ENCODE results near the gene ZNF335.

The ZNF335 gene

GRCh38 chr20:45981261-45981660 is 9.3 kb upstream of the ZNF335 start:
- DNase-seq (ENCODE audit: low read depth): no peak
- no peak for TF ChIP-seq CTCF (IDR thresholded peaks at IDR 0.05; ENCODE audit: low read depth, low read length, missing control alignments)
- no peak overlapping the region for H3K4me3 ChIP-seq (ENCODE audit: low read depth, low read length)

- TF ChIP-seq CTCF (IDR thresholded peaks at IDR 0.05; ENCODE audit: low read depth, low read length, missing control alignments): no peak
- DNase-seq (ENCODE audit: low read depth): no peak
- no peak overlapping the region for H3K4me3 ChIP-seq (ENCODE audit: low read depth, low read length)
Observed at GRCh38 chr20:45976086-45976485, 4.1 kb upstream of the ZNF335 start.

GRCh38 chr20:45975686-45976085 is 3.7 kb upstream of the ZNF335 start:
- no peak for TF ChIP-seq CTCF (IDR thresholded peaks at IDR 0.05; ENCODE audit: low read depth, low read length, missing control alignments)
- no peak for DNase-seq (ENCODE audit: low read depth)

GRCh38 chr20:45974896-45975565 is 3.0 kb upstream of the ZNF335 start:
- no peak for DNase-seq (ENCODE audit: low read depth)
- H3K4me3 ChIP-seq (ENCODE audit: low read depth, low read length): no peak overlapping the region
- TF ChIP-seq CTCF (IDR thresholded peaks at IDR 0.05; ENCODE audit: low read depth, low read length, missing control alignments): no peak

More at GRCh38 chr20:45975686-45976085, 3.7 kb upstream of the ZNF335 start:
- no peak overlapping the region for H3K4me3 ChIP-seq (ENCODE audit: low read depth, low read length)

- peak overlapping the region; percentile 96 for H3K4me3 ChIP-seq (ENCODE audit: low read depth, low read length)
- DNase-seq (ENCODE audit: low read depth): no peak
- no peak for TF ChIP-seq CTCF (IDR thresholded peaks at IDR 0.05; ENCODE audit: low read depth, low read length, missing control alignments)
Observed at GRCh38 chr20:45972500-45973183, 639 bp upstream of the ZNF335 start.

GRCh38 chr20:45971425-45971674 is 653 bp downstream of the ZNF335 start:
- TF ChIP-seq CTCF (IDR thresholded peaks at IDR 0.05; ENCODE audit: low read depth, low read length, missing control alignments): no peak
- peak overlapping the region; percentile 96 for H3K4me3 ChIP-seq (ENCODE audit: low read depth, low read length)
- DNase-seq (ENCODE audit: low read depth): no peak

Measured in GM12864 (cell line).